ENCODE data around the gene AVEN.

DNA sequence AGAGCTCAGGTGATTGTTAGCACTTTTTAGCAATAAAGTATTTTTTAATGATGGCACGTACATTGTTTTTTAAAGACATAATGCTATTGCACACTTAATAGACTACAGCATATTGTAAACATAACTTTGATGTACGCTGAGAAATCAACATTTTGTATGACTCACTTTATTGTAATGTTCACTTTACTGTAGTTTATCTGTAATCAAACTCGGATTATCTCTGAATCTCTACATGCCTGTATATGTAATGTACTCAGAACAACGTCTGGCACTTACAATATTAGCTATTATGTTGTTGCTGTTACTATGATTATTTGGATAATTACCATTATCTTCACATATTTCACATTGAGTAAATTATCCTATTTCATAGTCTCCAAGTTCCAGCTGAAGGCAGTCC, 208.7 kb downstream of the AVEN start:
- no peak for TF ChIP-seq POLR2A (IDR thresholded peaks at IDR 0.05)
- TF ChIP-seq, protein P1, sequence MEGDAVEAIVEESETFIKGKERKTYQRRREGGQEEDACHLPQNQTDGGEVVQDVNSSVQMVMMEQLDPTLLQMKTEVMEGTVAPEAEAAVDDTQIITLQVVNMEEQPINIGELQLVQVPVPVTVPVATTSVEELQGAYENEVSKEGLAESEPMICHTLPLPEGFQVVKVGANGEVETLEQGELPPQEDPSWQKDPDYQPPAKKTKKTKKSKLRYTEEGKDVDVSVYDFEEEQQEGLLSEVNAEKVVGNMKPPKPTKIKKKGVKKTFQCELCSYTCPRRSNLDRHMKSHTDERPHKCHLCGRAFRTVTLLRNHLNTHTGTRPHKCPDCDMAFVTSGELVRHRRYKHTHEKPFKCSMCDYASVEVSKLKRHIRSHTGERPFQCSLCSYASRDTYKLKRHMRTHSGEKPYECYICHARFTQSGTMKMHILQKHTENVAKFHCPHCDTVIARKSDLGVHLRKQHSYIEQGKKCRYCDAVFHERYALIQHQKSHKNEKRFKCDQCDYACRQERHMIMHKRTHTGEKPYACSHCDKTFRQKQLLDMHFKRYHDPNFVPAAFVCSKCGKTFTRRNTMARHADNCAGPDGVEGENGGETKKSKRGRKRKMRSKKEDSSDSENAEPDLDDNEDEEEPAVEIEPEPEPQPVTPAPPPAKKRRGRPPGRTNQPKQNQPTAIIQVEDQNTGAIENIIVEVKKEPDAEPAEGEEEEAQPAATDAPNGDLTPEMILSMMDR (IDR thresholded peaks at IDR 0.05): no peak
- TF ChIP-seq POLR2AphosphoS5 (IDR thresholded peaks at IDR 0.05): no peak
- TF ChIP-seq EP300 (IDR thresholded peaks at IDR 0.05): no peak
